Testis (tissue), 2 donors: ENCODE measurements around the gene ANKRD11.
"Not testable (repeated sequence)": the region's sequence is repeated elsewhere in the genome, so short reads cannot be mapped to it uniquely, and the experiment has no call there.

Experiments
- CTCF ChIP-seq, 3 experiments: fragments of 450-650 bp in 2 of 3; fragments of 200-600 bp in 1 of 3; sonication (generic) in 1 of 3; IDR thresholded peaks; one replicate each; pipeline ENCODE4 v1.5.1; 2016 to 2019; ENCODE audit warnings: antibody characterized with exemption in 3 of 3, mild to moderate bottlenecking in 2 of 3, moderate library complexity in 1 of 3
- POLR2A ChIP-seq: fragments of 450-650 bp; IDR thresholded peaks from one replicate; pipeline ENCODE4 v1.6.1; 2017; ENCODE audit warnings: antibody characterized with exemption, mild to moderate bottlenecking, moderate library complexity

- not testable (repeated sequence) for TF ChIP-seq CTCF (IDR thresholded peaks at IDR 0.05); POLR2A
These were observed 28.5 kb downstream of the ANKRD11 start for GRCh38 chr16:89461890-89462289.
